AG04449 (cell line): ENCODE data around the gene CRYBG1.

Source experiments
- CTCF ChIA-PET: fragments of 350-600 bp; formaldehyde crosslinking; extraction: SDS; loops from one replicate; lab custom pipeline; 2021; ENCODE audit warnings: antibody characterized with exemption; lab: Yijun Ruan, JAX
- POLR2A ChIA-PET: fragments of 400-600, 350-600 bp; formaldehyde crosslinking; extraction: SDS; loops from one replicate; lab custom pipeline; 2020; ENCODE audit warnings: antibody characterized with exemption, inconsistent platforms; lab: Yijun Ruan, JAX
- DNase-seq: peaks from one replicate; pipeline ENCODE4 v3.0.0-alpha.2; 2010; ENCODE audit warnings: low read depth, low spot score
- H3K4me3 ChIP-seq: 2 replicates; pipeline ENCODE4 v1.5.1; 2011; ENCODE audit warnings: low read depth, mild to moderate bottlenecking, control low read depth, low read length
- CTCF ChIP-seq: IDR thresholded peaks from one replicate; pipeline ENCODE4 v1.5.1; 2011; ENCODE audit warnings: mild to moderate bottlenecking, moderate library complexity, low read length, control low read depth, inconsistent platforms; ENCODE audit not compliant: insufficient read depth; ENCODE audit errors: missing control alignments

Gene CRYBG1

GRCh38 chr6:106411643-106412200 lies 51.2 kb downstream of the CRYBG1 start:
- H3K4me3 ChIP-seq, result no peak overlapping the region
- TF ChIP-seq CTCF, result no peak
- POLR2A ChIA-PET, result no interaction called here
- CTCF ChIA-PET, result no interaction called here
- DNase-seq, result no peak

GRCh38 chr6:106413016-106413415 lies 52.5 kb downstream of the CRYBG1 start:
- H3K4me3 ChIP-seq, result no peak overlapping the region
- DNase-seq, result no peak
- POLR2A ChIA-PET, result no interaction called here
- no peak for TF ChIP-seq CTCF
- CTCF ChIA-PET, result no interaction called here

GRCh38 chr6:106413722-106414121 lies 53.2 kb downstream of the CRYBG1 start:
- CTCF ChIA-PET, result no interaction called here
- TF ChIP-seq CTCF, result no peak
- no peak overlapping the region for H3K4me3 ChIP-seq
- no peak for DNase-seq
- POLR2A ChIA-PET, result no interaction called here

GRCh38 chr6:106415921-106416320 lies 55.4 kb downstream of the CRYBG1 start:
- POLR2A ChIA-PET, result no interaction called here
- H3K4me3 ChIP-seq, result no peak overlapping the region
- CTCF ChIA-PET, result no interaction called here
- no peak for DNase-seq
- TF ChIP-seq CTCF, result no peak

- H3K4me3 ChIP-seq, result no peak overlapping the region
- POLR2A ChIA-PET, result no interaction called here
- CTCF ChIA-PET, result interaction anchor here (1.6 kb wide), 2 partner anchors 23 to 28 kb away, joined by 4 read pairs; no protein-coding TSS in a partner anchor
- no peak for TF ChIP-seq CTCF
- DNase-seq, result no peak
Measured at GRCh38 chr6:106417572-106418147, 57.1 kb downstream of the CRYBG1 start.

GRCh38 chr6:106419900-106420613 lies 59.5 kb downstream of the CRYBG1 start:
- no peak for TF ChIP-seq CTCF
- DNase-seq, result no peak
- no peak overlapping the region for H3K4me3 ChIP-seq
- ChIA-PET POLR2A (no interaction called here), CTCF (no interaction called here)
